HG02798 (cell line): ENCODE data around the gene CCL23.
"Not testable (repeated sequence)": the region's sequence is repeated elsewhere in the genome, so short reads cannot be mapped to it uniquely, and the experiment has no call there.

Source experiments
- ATAC-seq: cut with Tn5 transposase; IDR thresholded peaks from one replicate; pipeline ENCODE4 v1.9.1; 2021; ENCODE audit warnings: mild to moderate bottlenecking; ENCODE audit not compliant: unreplicated experiment, poor library complexity

The CCL23 gene

DNA sequence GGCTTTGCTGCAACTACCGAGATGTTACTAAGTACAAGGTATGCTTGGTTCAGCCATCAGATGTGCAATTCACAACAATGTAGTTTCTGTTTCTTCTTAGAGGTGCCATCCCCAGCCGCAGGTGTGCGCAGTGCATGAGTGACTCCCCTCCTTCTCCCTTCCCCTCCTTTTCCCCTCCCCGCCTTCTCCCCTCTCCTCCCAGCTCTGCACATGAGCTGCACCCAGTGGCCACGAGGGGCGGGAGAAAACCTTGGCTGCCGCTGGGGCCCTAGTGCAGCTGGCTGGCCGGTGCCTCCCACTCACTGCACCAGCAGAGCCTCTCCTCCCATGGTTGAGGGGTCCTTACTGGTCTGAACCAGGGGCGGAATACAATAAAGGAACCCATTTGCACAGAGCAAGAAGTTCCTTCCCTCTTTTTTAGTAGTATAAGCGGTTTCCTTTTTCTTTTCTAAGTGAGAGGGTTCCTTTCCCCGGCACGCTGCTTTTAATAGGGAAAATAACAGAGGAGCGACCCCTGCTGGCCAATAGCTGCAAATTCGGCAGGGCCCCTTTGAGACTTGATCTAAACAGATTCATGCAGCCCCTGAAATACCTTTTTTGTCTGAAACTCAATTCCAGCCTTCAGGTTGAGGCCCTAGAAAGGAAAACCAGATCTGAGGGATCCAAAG lies 8.6 kb downstream of the CCL23 start:
- ATAC-seq: no peak

DNA sequence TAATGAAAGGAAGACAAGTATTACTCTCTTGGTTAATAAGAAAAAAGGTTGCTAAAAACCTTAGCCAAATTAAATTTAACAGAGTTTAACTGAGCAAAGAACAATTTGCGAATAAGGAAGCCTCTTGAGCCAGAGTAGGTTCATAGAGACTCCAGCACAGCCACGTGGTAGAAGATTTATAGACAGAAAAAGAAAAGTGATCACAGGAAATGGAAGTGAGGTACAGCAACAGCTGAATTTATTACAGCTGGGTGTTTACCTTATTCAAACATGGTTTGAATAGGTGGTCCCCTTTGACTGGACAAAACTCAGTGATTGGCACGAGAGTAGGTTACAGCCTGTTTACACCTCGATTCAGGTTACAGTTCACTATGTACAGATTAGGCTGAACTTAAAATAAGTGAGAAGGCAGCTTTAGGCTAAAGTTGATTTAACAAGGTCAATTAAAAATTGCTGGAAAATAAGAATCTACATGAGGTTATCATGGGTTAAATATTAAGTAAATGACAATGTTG lies 13.1 kb downstream of the CCL23 start:
- no peak for ATAC-seq

DNA sequence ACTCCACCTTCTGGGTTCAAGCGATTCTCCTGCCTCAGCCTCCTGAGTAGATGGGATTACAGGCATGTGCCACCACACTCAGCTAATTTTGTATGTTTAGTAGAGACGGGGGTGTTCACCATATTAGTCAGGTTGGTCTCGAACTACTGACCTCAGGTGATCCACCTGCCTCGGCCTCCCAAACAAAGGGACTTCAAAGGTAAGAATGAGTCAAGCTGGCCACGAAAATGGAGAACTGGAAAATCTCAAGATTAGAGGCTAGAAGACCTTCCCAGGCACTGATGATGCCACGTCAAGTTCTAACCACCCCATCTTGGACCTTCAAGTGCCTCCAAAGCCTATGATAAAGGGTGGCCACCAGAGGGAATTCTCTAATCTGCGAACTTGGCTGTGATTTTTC lies 15.1 kb downstream of the CCL23 start:
- no peak for ATAC-seq

DNA sequence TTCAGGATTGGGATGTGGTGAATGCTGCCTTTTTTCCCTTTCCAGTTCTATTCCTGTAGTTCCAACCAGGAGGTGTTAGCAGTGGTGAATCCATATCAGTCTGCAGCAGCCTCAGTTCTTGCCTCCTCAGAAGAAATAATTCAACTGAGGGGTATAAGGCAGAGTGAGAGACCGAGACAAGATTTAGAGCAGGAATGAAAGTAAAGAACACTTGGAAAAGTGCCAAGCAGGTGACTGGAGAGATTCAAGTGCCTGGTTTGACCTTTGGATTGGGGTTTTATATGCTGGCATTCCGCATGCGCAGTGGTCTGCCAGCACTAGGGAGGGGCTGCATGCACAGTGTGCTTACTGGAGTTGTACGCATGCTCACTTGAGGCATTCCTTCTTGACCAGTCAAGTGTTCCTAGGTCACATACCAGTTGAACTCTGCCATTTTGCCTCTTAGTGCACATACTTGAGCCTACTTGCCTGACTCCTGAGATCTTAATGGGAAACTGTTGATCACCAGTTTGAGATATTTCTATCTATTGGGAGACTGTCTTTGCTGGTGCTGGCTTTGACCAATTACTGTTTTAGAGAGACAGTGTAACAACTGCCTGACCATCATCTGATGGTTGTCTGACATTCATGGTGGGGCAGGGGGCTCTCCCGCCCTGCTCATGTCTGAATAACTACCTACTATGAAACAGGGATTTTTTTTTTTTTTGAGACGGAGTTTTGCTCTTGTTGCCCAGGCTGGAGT lies 15.7 kb downstream of the CCL23 start:
- no peak for ATAC-seq

DNA sequence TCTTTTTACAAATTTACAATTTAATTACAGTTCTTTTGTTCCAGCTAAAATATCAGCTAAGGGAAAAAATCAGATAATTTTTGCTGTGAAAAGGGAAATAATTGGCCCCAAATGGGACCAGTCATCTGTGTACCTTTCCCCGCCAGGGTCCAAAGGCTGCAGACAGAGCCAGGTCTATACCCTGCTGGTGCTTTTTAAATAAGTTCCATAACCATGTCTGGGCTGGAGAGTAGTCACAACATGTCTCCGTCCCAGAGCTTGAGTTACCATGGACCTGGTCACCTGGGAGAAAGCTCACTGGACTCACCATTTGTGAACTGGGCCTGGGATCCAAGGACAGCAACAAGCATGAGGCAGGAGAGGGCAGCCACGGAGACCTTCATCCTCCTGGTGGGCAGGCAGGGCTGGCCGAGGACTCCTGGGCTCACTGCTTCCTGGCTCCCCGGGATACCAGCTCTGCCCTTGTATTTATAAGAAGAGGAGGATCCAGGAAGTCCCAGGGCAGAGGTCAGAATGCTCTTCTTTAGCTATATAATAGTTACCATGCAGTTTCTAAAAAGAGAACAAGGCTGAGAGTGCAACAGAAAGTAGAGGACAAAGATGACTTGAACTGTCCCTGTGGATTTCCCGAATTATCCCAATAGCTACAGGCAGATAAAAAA lies 16.5 kb downstream of the CCL23 start, which contains the start of gene CCL15:
Gene CCL15 (minus strand): TSS at position 444 of the 662 bp plus-strand sequence. CDS start 61 bp downstream, at position 383.
- ATAC-seq: no peak

DNA sequence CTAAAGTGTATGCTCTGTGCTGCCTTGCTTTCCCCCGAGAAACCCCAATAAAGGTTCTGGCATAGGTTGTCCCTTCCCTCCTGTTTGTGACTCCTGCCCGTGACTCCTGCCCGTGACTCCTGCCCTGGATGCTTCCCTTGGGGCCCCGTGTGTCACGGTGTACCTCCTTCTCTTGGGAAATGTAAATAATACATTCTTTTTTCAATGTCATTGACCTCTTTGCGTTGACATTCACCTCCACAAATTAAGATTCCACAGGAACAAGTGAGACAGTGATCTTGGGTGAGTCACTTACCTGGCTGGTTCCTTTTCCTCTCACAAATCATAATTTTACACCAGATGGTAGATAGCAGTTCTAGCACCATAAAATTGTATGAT lies 17.1 kb downstream of the CCL23 start:
- ATAC-seq: no peak

DNA sequence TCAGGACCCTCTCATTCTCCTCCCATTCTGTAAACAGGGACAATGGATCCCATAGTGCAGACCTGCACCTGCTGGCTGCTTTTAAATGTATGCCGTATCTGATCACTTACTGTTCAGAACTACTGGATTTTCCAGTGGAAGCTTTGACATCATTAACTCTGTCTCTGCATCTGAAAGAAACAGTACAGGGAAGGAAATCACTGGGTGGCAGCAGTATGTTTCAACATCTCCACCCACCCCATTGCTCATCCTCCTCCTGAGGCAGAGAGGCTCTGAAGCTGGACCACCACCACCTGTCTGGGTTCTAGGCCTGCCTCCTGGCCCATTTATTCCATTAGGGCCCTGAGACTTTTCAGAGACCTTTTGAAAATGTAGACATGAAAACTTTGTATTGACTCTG lies 19.0 kb downstream of the CCL23 start:
- ATAC-seq: no peak

DNA sequence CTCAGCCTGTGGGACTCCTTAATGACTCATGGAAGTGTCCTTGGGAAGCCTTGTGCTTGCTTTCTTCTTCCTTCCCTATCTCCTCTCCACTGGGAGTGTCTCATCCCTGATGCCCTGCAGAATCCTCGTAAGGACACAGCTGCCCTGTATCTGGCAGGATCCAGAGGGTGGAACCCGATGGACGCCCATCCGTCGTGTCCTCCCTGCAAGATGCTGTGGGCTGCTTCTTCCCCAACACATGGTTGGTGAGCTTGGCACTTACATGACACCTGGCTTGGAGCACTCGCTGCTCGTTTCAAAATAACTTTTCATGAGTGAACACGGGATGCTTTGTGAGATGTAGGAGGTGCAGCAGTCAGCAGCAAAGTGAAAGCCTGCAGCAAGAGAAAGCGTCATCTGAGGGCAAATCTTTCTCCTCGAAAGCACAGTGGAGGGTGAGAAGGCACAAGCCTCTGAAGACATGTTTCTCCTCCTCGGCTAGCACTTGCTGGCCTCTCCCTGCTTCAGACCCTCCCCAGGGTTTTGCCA lies 19.7 kb downstream of the CCL23 start:
- no peak for ATAC-seq

DNA sequence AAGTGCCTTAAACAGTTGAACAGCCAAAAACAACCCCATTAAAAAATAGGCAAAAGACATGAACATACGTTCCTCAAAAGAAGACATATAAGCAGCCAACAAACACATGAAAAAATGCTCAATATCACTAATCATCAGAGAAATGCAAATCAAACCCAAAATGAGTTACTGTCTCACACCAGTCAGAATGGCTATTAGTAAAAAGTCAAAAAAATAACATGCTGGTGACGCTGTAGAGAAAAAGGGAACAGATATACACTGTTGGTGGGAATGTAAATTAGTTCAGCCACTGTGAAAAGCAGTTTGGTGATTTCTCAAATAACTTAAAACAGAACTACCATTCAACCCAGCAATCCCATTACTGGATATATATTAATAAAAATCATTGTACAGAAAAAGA lies 22.4 kb downstream of the CCL23 start:
- not testable (repeated sequence) for ATAC-seq

DNA sequence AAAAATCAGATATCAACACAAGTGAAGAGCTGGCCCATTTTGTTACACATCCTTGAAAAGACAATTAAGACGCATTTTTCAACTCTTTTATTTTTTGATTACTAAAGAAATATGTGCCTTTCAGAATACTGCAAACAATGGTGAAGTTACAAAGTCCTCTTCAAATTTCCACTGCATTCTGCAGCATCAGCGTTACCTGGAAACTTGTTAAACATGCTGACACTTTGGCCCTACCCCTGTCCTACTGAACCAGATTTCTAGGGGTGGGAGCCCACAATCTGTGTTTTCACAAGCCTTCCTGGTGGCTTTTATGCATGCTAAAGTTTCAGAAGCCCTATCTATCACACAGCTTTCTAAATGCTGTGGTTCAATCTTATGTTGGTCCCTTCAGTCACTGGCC lies 26.7 kb downstream of the CCL23 start:
- no peak for ATAC-seq

DNA sequence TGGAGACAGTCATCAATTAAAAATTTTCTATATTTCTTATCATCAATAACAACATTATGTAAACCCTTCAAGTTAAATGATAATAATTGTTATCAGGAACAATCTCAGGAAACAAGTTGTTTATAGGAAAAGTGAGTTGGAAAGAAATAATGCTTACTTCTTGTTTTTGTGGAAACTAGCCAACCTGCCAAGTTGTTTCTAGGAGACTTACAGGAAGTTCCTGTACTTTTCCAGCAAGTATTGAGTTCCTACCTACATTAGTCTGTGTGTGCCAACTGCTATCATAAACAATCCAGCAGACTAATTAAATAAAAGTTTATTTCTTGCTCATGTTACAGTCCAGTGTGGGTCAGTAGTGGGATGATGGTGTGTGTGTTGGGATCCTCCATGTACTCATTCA lies 29.6 kb downstream of the CCL23 start:
- no peak for ATAC-seq

DNA sequence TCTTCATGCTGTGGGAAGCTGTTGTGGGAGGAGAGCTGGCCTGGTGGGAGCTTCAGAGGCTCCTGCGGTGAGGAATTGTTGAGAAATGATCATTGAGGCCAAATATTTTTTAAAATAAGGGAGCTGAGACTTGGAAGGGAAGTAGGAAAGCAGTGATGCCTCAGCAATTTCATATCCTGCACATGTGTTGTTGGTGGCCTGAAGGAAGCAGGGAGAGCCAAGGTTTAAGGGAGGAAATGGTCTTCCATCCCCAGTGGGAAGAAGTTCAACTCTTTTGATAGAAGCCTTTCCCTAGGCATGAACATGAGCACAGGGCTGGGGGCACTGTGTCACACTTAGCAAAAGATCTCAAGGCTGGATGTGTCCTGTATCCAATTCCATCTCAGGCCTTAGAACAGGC lies 31.1 kb downstream of the CCL23 start, which contains the start of gene CCL14:
Gene CCL14 (minus strand): TSS at position 87 of the 400 bp plus-strand sequence. CDS start 80 bp downstream, at position 7.
- ATAC-seq: no peak

DNA sequence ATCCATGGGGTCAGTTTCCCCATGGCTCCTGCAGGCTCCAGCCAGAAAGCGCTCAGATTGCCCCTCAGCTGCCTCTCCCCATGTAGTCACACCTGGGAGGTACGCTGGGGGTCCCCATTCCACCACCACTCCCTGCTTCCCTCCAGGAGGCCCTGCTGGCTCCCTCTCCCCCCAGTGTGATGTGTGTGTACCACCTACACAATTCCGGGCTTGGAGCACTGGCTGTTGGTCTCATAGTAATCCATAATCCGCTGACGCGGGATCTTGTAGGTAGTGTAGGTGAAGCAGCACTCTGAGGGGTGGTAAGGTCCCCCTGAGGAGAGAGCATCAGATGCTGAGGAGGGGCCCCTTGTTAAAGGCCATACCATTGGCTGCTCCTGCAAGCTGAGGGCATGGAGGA lies 33.6 kb downstream of the CCL23 start:
- ATAC-seq: no peak

DNA sequence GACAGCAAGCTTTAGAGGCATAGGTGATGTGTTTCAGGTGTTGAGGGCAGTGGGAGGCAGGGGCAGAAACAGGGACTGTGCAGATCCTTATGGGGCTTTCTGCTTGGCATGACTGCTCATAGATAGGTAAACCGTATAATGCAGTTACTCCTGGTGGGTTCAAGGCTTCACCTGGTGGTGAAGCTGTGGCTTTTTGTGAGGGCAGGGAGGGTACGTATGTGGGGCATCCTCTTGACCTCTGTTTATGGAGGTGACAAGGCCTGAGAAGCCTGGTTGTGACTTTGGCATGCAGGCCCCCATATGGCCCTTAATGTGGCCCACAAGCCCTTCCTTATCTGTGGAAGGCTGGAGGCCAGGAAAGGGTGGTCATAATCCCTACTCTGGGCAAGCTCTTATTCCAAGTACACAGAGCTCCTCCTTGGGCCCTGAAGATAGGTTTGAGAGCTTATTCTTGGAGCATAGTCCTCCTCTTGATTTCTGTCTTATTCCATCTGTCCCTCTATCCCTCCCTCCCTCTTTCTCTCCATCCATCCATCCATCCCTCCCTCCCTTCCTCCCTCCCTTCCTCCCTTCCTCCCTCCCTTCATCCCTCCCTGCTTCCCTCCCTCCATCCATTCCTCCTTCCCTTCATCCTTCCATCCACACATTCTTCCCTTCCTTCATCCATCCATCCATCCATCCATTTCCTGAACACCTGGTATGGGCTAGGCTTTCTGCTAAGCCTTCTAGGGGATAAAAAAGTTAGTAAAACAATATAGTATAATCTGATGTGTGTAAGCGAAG lies 35.2 kb downstream of the CCL23 start:
- ATAC-seq: no peak

DNA sequence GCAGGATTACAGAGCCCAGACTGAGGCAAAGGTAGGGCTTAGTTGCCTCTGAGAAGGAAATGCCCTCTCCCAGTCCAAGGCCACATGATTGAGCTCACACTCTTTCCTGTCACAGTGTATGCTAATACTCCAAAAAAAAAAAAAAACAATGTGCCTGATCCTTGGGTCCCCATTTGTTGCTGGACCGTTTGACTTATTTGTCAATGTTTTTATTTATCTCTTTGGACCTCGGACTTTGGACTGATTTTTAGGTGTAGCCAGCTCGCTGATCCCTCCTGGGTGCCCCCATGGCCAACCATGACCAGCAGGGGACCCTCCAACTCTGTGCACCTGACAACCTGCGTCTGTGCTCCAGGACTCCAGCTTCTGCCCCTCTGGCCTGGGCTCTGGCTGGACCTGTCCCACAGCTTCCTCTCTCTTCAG lies 35.9 kb downstream of the CCL23 start:
- no peak for ATAC-seq

DNA sequence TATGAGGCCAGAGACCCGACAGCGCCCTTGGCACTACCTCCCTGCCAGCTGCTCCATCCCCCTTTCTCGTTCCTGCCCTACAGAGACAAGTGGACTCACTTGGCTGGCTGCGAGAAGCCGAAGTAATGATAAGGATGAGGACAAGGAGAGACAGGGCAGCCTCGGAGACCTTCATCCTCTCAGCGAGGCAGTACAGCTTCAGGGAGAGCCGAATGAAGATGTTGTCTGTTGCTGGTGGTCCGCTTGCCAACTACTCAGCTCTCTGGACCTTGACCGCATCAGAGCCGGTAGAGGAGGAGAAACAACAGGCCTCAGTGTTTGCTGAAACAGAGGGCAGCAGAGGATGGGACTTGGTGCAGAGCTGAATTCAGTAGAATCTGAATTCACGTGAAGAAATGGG lies 36.5 kb downstream of the CCL23 start, which contains the start of gene CCL16:
Gene CCL16 (minus strand): TSS at position 252 of the 400 bp plus-strand sequence. CDS start 77 bp downstream, at position 175.
- no peak for ATAC-seq

DNA sequence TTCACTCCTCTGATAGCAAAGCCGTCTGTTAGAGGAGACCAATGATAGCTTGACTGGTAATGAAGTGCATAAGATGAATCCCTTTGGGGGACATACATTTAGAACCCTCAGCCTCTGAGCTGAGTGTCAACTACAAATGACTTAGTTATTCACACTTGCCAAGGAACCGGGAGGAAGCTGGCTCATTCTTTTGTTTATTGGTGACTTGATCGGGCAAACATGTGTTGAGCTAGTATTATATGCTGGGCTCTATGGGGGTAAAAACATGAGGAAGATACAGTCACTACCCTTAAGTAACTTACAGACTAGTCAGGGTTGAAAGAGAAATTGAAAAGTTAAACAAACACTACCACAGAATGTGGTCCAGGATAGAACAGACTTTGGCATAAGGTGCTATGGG lies 39.4 kb downstream of the CCL23 start:
- ATAC-seq: no peak

DNA sequence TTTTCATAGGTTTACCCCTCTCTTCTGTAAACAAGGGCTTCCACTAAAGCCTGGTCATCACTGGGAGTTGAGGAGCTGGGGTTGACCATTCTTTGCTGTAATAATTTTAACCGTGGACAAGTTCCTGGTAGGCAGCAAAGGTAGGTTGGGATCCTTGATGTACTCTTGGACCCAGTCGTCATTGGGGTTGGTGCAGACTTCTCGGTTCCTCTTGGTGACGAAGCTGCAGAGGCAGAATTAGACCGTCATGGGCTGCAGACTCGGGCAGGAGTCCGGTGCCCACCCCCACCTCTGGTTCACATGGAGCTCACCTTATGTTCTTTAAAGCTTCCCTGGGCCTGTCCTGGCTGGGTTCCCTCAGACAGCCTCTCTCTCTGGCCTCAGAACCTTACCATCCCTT lies 40.3 kb downstream of the CCL23 start:
- ATAC-seq: no peak

DNA sequence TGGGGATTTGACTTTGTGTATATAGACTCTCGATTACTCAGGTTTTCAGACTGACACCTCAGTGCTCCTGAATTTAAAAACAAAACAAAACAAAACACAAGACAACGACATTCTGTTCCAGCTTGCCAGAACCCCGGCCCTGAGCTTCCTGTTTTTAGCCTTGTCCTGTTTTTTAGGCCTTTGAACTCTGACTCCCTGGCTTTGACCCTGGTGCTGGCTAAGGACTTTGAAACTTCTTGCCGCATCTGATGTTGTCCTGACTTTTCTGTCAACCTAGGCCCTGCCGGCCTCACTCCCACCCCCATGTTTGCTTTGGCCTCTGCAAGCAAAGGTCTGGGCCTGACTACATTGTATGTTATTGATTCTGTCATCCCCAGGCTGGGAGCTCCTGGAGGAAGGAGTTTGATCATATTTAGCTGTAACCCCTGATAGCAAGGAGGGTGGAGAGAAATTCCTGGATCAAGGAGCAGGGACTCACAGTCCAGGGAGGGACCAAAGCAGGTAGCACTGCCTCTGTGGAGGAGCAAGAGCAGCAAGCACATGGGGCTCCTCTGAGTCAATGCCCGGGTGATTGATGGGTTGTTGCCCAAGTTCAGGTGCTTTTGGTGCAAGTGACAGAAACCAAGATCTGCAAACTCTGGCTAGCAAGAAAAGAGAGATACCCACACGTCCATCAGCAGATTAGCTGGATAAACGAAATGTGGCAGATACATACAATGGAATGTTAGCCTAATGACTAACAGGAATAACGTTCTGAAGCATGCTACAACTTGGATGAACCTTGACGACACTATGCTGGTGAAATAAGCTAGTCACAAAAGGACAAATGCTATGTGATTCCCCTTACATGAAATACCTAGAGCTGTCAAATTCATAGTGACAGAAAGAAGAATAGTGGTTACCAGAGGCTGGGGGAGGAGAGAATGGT lies 44.2 kb downstream of the CCL23 start:
- no peak for ATAC-seq
